Stimulated activated CD4-positive, alpha-beta T cell treated with anti-CD3 and anti-CD28 coated beads, Interleukin-12 subunit alpha, Interleukin-12 subunit beta, amount 100 ng/mL, for 4 hours (primary cell): Measurements from ENCODE around the gene WFS1.

ENCODE experiments used
- DNase-seq: peaks from one replicate; pipeline ENCODE4 v3.0.0-alpha.2; 2020

The WFS1 gene

GRCh38 chr4:6327220-6327917, 57.7 kb downstream of the WFS1 start:
- DNase-seq = peak; percentile 76

GRCh38 chr4:6328526-6328925, 58.9 kb downstream of the WFS1 start:
- no peak for DNase-seq

- no peak for DNase-seq
Observed at GRCh38 chr4:6329478-6330383, 60.1 kb downstream of the WFS1 start.

DNA sequence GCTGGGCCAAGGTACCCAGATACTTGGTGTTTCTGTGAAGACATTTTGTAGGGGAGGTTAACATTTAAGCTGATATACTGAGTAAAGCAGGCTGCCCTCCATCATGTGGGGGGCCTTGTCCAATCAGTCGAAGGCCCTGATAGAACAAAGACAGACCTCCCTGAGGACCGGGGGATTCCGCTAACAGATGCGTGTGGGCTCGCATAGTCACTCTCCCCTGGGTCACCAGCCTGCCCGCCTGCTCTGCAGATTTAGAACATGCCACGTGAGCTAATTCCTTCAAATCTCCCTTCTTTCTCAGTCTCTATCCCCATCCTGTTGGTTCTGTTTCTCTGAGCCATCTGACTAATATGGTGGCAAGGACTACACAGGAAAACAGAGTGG, 60.7 kb downstream of the WFS1 start:
- DNase-seq = no peak

GRCh38 chr4:6331018-6331417, 61.4 kb downstream of the WFS1 start:
- DNase-seq = peak; percentile 11

DNA sequence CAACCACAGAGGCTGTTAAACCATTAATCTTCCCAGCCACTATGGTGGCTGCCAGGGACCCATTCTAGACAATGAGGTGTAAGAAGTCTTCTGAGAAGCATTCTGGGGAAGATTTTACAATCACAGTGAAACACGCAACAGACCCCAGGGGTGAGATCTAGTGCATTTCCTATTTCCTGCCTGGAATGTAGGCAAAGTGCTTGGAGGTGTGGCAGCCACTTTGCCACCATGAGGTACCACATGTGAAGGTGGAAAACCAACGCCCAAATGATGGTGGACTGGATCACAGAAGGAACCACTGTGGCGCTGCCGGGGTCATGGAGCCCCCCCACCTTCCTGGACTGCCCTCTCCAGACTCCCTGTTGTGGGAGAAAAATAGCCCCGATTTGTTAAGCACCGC, 61.8 kb downstream of the WFS1 start:
- no peak for DNase-seq

DNA sequence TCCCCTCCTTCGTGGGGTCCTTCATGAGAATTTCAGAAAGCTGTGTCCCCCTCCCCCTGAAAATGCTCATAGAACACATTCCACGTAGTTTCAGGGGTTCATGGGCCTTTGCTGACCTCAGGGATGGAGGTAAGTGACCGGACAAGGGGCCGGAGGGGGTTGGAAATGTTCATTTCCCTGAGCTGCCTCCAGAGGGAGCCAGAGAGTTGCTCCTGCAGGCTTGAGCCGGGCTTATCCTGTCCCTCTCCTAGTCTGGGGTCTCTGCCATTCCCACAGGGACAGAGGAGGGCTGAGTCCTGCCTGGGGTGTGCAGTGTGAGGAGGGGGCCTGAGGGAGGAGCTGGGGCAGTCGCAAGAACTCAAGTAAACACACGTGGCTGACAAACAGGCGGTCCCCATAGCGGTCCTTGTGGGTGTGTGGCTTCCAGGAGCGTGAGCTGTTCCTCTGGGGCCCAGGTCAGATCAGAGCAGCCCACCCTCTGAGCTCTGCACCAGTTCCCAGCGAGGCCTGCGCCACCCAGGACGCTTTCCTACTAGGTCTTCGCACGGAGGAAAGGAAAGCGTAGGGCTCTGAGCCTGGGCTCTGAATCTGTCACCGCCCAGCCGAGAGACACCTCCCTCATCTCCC, 62.5 kb downstream of the WFS1 start:
- DNase-seq = peak; percentile 8

- no peak for DNase-seq
Observed at GRCh38 chr4:6332669-6333050, 63.0 kb downstream of the WFS1 start.

DNA sequence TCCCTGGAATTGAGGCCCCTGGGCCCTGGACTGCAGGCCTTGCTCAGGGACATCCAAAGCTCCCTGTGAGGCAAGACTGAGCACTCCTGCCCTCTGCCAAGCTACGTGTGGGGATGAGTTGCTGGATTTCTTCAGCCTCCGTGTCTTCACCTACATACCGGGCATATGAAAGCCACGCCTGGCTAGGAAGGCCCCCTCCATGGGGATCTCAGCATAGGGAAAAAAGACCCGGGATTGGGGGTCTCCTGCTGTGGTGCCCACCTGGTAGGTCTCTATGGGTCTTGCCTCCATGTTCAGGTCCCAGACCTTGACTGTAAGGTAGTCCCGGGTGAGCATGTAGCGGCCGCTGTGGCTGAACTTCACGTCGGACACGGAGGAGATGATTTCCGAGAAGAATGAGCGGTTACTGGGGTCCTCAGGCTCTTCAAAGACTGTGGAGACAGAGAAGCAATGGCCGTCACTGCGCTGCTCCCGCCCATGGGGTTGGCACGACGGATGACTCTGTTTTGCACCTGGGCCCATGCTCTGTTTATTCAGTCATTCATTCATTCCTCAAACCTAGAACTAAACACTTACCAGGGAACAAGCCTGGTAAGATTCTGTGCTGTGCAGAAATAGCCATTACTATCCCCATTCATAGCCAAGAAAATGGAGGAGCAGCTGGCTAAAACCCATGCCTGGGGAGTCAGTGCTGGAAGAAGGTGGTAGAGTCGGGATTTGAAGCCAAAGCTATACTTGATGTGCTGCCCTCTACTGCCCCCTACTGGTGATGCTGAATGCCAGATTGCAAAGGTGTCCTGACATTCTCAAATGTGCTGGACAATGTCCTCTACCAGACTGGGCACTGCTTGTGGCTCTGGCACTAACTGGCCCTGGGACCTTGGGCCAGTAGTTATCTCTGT, 63.9 kb downstream of the WFS1 start:
- no peak for DNase-seq

DNA sequence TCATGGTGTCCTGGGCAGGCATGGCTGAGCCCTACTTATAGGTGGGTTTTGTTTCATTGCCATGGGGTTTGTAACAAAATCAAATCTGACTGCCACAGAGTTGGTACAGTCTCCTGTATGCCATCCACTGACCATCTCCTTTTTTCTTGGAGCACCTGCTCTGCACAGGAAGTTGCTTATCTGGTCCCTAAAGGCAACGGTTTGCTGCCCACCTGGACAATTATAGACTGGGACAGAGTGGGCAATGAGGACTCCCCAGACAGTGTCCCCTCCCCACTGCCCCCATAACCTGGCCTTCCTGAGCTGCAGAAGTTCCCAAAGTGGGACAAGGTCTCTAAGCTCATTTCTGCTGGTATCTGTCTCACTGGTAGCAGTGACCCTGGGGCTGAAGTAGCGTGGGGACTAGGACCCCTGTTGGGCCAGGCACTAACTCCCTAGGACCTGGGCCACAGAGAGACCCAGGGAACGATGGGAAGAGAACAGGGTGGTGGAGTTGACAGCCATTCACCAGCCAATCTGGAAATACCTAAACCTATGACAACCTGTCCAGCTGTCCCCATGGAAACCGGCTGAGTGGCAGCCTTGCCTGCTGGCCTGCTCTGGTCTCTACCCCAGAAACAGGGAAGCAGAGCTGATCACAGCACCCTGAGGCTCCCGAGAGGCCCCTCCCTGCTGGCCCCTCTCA, 64.7 kb downstream of the WFS1 start:
- DNase-seq = no peak

- DNase-seq = no peak
Observed at GRCh38 chr4:6335040-6335590, 65.5 kb downstream of the WFS1 start.

- no peak for DNase-seq
Observed at GRCh38 chr4:6336166-6336565, 66.5 kb downstream of the WFS1 start.

DNA sequence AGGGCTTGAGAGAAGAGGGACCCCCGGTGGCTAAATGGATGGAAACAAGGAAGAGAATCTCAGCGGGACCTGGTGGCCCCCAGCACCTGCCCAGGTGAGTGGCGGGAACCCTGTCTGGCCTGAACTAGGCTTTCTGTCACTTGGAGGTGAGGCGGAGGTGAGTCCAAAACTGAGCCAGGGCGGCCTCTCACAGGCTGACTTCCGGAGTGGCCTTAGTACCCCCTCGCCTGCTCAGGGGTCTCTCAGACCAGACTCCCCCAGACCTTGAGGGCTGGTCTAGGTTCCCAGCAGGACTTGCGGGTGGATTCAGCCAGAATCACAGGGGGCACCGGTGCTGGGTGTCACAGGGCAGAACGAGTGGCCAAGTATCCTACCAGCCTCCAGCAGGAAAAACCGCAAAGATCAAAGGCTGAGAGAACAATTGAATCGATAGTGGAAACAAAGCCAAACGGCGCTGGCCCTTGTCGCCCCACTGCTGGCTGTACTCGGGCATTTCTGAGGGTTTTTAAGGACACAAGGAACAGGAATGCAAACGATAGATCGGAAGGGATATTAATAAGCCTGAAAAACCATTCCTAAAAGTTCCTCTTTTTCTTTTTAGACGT, 67.8 kb downstream of the WFS1 start:
- DNase-seq = no peak

DNA sequence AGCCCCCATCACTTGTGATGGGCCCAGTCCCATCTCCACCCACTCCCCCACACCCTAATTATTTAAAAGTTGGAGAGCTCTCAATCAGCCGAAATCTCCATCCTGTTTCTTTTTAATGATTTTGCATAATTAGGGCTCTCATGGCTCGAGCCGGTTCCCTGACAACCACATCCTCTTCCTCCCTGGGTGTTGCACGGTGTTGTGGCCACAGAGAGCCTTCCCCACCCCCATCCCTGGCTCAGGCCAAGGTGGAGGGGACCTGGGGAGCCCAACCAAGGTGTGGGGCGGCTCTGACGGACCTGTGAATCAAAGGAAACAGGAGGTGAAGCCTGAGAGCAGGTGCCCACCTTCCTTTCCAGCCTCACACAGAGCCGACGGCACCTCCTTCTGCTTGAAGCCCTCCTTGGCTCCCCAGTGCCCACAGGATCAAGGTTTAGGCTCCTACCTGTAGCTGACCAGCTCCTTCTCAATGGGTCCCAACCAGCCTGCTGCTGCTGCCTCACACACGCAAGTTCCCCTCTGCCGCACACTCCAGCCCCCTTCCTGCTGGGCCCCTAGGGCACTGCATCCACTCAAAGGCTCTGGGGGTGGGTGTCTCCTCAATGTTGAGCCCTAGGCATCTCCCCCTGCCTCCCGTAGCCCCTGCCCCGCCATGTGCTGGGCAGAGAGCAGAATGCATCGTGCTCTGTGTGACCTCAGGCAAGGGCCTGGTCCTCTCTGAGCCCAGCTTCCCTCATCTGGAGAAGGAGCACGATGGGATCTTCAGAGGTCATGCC, 68.7 kb downstream of the WFS1 start:
- no peak for DNase-seq

DNA sequence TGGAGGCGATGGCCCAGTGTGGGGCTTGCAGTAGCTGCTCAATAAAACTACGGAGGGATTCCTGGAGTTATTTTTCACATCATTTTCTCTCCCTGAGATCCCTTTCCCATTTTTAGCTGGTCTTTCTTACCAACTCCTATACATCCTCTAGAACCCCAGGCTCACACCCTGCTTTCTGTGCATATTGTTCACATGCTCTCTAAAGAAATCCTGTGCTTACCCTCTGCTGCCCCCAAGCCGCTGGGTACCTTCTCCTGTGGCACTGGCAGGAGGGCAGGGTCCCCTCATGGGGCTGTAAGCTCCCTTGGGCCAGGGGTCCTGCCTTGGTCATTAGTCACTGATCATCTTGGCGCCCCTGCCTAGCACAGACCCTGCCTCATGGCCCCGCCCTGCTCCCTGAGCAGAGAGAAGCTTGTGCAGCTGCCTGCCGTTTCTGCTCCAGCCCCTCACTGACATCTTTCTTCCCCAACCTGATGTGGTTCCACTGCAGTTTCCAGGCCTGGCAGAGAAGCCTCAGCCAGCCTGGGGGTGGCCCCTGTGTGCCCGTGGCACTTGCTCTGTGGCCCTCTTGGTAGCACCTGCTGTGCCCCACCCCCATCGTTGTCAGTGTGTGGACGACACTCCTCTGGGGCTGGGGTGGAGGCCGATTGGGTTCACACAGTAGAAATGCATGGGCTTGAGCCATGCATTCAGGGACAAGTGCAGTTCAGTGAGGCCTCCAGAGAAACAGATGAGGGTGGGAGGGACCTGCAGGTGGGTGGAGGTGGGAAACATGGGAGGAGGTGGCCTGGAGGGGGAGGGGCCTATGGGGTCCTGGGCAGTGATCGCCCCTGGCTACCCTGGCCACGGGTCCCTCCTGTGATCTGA, 69.5 kb downstream of the WFS1 start:
- no peak for DNase-seq

- no peak for DNase-seq
Observed at GRCh38 chr4:6339818-6340445, 70.3 kb downstream of the WFS1 start.

DNA sequence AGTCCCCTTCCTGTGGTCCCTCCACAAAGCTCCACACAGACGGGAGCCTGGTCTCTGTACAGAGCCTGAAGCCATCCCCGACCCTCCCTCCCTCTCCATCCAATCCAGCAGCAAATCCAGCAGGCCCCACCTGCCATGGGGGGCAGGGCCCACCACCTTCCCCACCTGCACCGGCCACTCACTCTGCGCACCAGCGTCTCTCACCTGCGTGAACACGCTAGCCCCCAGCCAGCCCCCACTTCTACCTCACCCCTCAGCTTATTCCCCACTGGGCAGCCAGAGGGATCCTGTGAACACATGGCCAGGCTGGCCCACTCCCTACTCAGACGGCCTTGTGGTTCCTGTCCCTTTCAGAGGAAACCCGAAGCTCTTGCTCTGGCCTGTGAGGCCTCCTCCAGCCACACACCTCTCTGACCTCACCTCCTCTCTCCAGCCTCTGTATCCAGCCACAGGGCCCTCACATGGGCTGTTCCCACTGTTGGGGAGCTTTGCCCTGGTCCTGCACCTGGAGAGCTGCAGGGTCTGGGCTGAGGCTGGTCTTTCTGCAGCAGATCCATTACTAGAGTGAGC, 70.9 kb downstream of the WFS1 start:
- DNase-seq = no peak

- DNase-seq = no peak
Observed at GRCh38 chr4:6341696-6342095, 72.0 kb downstream of the WFS1 start.
